Stimulated activated naive CD8-positive, alpha-beta T cell treated with anti-CD3 and anti-CD28 coated beads, Interleukin-15, Interleukin-2, amounts not matched to agents 100 ng/mL and 50 ng/mL, for 24 hours (primary cell): Measurements from ENCODE around the gene FNBP1L.
"Not testable (repeated sequence)": the region's sequence is repeated elsewhere in the genome, so short reads cannot be mapped to it uniquely, and the experiment has no call there.

ENCODE experiments used
- H3K27ac Mint-ChIP-seq: one replicate; pipeline ENCODE4 v1.8.0; 2021; ENCODE audit warnings: mild to moderate bottlenecking, mixed read lengths
- H3K27me3 Mint-ChIP-seq: one replicate; pipeline ENCODE4 v1.8.0; 2021; ENCODE audit warnings: mixed read lengths
- H3K36me3 Mint-ChIP-seq: one replicate; pipeline ENCODE4 v1.8.0; 2021; ENCODE audit warnings: low read depth, mixed read lengths
- H3K4me1 Mint-ChIP-seq: one replicate; pipeline ENCODE4 v1.8.0; 2021; ENCODE audit warnings: low read depth, mixed read lengths
- H3K4me3 Mint-ChIP-seq: one replicate; pipeline ENCODE4 v1.8.0; 2021; ENCODE audit warnings: mild to moderate bottlenecking, mixed read lengths
- H3K9me3 Mint-ChIP-seq: one replicate; pipeline ENCODE4 v1.8.0; 2021; ENCODE audit warnings: mixed read lengths

Gene FNBP1L

GRCh38 chr1:93552741-93553455, 105.0 kb downstream of the FNBP1L start:
- Mint-ChIP-seq H3K4me3 (no peak overlapping the region), H3K9me3 (no peaks in the 10 kb centered on the region)

GRCh38 chr1:93553886-93554490, 106.1 kb downstream of the FNBP1L start:
- H3K4me3 Mint-ChIP-seq, H3K9me3 Mint-ChIP-seq, H3K27ac Mint-ChIP-seq, H3K36me3 Mint-ChIP-seq: not testable (repeated sequence)
- Mint-ChIP-seq H3K27me3 (peaks cover 11% of the 10 kb centered on the region), H3K4me1 (peaks cover 15% of the 10 kb centered on the region)

More at GRCh38 chr1:93552741-93553455, 105.0 kb downstream of the FNBP1L start:
- Mint-ChIP-seq H3K4me1 (peaks cover 15% of the 10 kb centered on the region), H3K27ac (no peak overlapping the region), H3K36me3 (no peaks in the 10 kb centered on the region), H3K27me3 (peaks cover 11% of the 10 kb centered on the region)

GRCh38 chr1:93554883-93555872, 107.3 kb downstream of the FNBP1L start:
- Mint-ChIP-seq H3K36me3 (no peaks in the 10 kb centered on the region), H3K27me3 (peaks cover 15% of the 10 kb centered on the region), H3K9me3 (no peaks in the 10 kb centered on the region), H3K4me1 (peaks cover 15% of the 10 kb centered on the region), H3K27ac (no peak overlapping the region), H3K4me3 (no peak overlapping the region)

GRCh38 chr1:93556291-93556690, 108.4 kb downstream of the FNBP1L start:
- peaks cover 15% of the 10 kb centered on the region for H3K27me3 Mint-ChIP-seq

GRCh38 chr1:93559045-93559444, 111.1 kb downstream of the FNBP1L start:
- Mint-ChIP-seq H3K27ac (no peak overlapping the region), H3K27me3 (peaks cover 8% of the 10 kb centered on the region), H3K36me3 (peaks cover 5% of the 10 kb centered on the region), H3K4me1 (peaks cover 11% of the 10 kb centered on the region), H3K4me3 (no peak overlapping the region), H3K9me3 (no peaks in the 10 kb centered on the region)

More at GRCh38 chr1:93556291-93556690, 108.4 kb downstream of the FNBP1L start:
- H3K4me1 Mint-ChIP-seq, result peaks cover 15% of the 10 kb centered on the region
- H3K36me3 Mint-ChIP-seq, result no peaks in the 10 kb centered on the region
- no peaks in the 10 kb centered on the region for H3K9me3 Mint-ChIP-seq
- no peak overlapping the region for H3K4me3 Mint-ChIP-seq
- no peak overlapping the region for H3K27ac Mint-ChIP-seq

GRCh38 chr1:93559695-93560094, 111.8 kb downstream of the FNBP1L start:
- peaks cover 8% of the 10 kb centered on the region for H3K27me3 Mint-ChIP-seq
- no peak overlapping the region for H3K4me3 Mint-ChIP-seq
- peaks cover 7% of the 10 kb centered on the region for H3K4me1 Mint-ChIP-seq
- H3K36me3 Mint-ChIP-seq, result peaks cover 5% of the 10 kb centered on the region
- H3K9me3 Mint-ChIP-seq, result no peaks in the 10 kb centered on the region
- H3K27ac Mint-ChIP-seq, result no peak overlapping the region

GRCh38 chr1:93565496-93566206, 117.7 kb downstream of the FNBP1L start:
- Mint-ChIP-seq H3K4me3 (no peak overlapping the region), H3K27me3 (no peaks in the 10 kb centered on the region), H3K36me3 (peaks cover 9% of the 10 kb centered on the region), H3K27ac (no peak overlapping the region), H3K9me3 (no peaks in the 10 kb centered on the region), H3K4me1 (no peaks in the 10 kb centered on the region)

GRCh38 chr1:93566227-93566626, 118.3 kb downstream of the FNBP1L start:
- H3K27me3 Mint-ChIP-seq, result no peaks in the 10 kb centered on the region
- H3K36me3 Mint-ChIP-seq, result peaks cover 9% of the 10 kb centered on the region
- no peak overlapping the region for H3K27ac Mint-ChIP-seq

GRCh38 chr1:93567255-93567918, 119.5 kb downstream of the FNBP1L start:
- no peaks in the 10 kb centered on the region for H3K9me3 Mint-ChIP-seq
- peaks cover 4% of the 10 kb centered on the region for H3K36me3 Mint-ChIP-seq
- no peak overlapping the region for H3K27ac Mint-ChIP-seq
- no peaks in the 10 kb centered on the region for H3K27me3 Mint-ChIP-seq
- H3K4me3 Mint-ChIP-seq, result no peak overlapping the region
- H3K4me1 Mint-ChIP-seq, result no peaks in the 10 kb centered on the region

More at GRCh38 chr1:93566227-93566626, 118.3 kb downstream of the FNBP1L start:
- Mint-ChIP-seq H3K4me1 (no peaks in the 10 kb centered on the region), H3K4me3 (no peak overlapping the region), H3K9me3 (no peaks in the 10 kb centered on the region)

- Mint-ChIP-seq H3K27ac (no peak overlapping the region), H3K4me3 (no peak overlapping the region), H3K9me3 (no peaks in the 10 kb centered on the region), H3K27me3 (no peaks in the 10 kb centered on the region), H3K36me3 (peaks cover 4% of the 10 kb centered on the region), H3K4me1 (no peaks in the 10 kb centered on the region)
These were observed 121.6 kb downstream of the FNBP1L start for GRCh38 chr1:93569489-93569888.

GRCh38 chr1:93571623-93572310, 123.8 kb downstream of the FNBP1L start:
- H3K36me3 Mint-ChIP-seq, result peaks cover 4% of the 10 kb centered on the region
- H3K27ac Mint-ChIP-seq, result no peak overlapping the region
- no peaks in the 10 kb centered on the region for H3K9me3 Mint-ChIP-seq
- H3K4me1 Mint-ChIP-seq, result no peaks in the 10 kb centered on the region
- no peak overlapping the region for H3K4me3 Mint-ChIP-seq
- no peaks in the 10 kb centered on the region for H3K27me3 Mint-ChIP-seq

GRCh38 chr1:93573940-93574469, 126.1 kb downstream of the FNBP1L start:
- H3K27ac Mint-ChIP-seq, result no peak overlapping the region
- H3K9me3 Mint-ChIP-seq, result no peaks in the 10 kb centered on the region
- no peak overlapping the region for H3K4me3 Mint-ChIP-seq
- no peaks in the 10 kb centered on the region for H3K27me3 Mint-ChIP-seq
- no peaks in the 10 kb centered on the region for H3K4me1 Mint-ChIP-seq
- no peaks in the 10 kb centered on the region for H3K36me3 Mint-ChIP-seq

- Mint-ChIP-seq H3K36me3 (no peaks in the 10 kb centered on the region), H3K9me3 (no peaks in the 10 kb centered on the region), H3K27ac (no peak overlapping the region), H3K27me3 (no peaks in the 10 kb centered on the region), H3K4me1 (no peaks in the 10 kb centered on the region), H3K4me3 (no peak overlapping the region)
These were observed 126.6 kb downstream of the FNBP1L start for GRCh38 chr1:93574511-93574910.
